ENCODE results near the gene NAALADL2. TPM values are rescaled to one million over a fixed set of nuclear protein-coding genes. Genes with fewer than 3 reads are reported as not detected.

NAALADL2 gene
- total and polyA plus RNA-seq, 2 of the 8 experiments (the other 6 are each of a cell fraction or from before 2014, with no cell fraction given), result 0.12 to 0.22 TPM

DNA sequence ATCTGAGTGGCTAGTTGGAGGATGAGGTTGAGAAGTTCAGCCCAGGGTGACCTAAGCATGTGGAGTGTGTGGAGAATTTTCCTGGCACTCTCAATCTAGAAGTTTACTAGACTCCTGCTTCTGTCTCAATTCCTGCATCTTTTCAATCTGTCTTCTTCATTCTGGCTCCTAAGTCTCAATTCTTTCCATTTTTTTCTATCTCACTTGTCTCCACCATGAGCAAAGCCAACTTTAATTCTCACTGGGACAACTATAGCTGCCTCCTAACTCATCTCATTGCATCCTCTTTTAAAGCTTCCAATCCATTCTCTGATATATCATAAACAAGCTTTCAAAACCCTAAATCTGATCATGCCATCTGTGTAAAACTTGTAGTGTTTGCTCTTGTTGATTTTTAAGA, 569.3 kb downstream of the NAALADL2 start (continued):
- TF ChIP-seq SP4 (IDR thresholded peaks at IDR 0.05; ENCODE audit: low read length) (no peak), CHD1 (IDR thresholded peaks at IDR 0.05; ENCODE audit: low read depth, low read length) (no peak), RNF2 (IDR thresholded peaks at IDR 0.05; ENCODE audit: borderline replicate concordance, low read depth, low read length, missing control alignments, poor library complexity, severe bottlenecking) (no peak)
